Stomach (tissue), 4 donors: ENCODE measurements around the gene CASTOR1.

Experiments
- POLR2AphosphoS5 ChIP-seq, 3 donors: sonication (generic); formaldehyde crosslinking; IDR thresholded peaks; one replicate each; pipeline ENCODE4 v1.6.1; 2016; ENCODE audit warnings: antibody characterized with exemption in 3 of 3
- TF ChIP-seq, protein P1 (sequence below), 7 experiments: fragments of 450-650 bp in 4 of 7; fragments of 200-600 bp in 3 of 7; sonication (generic) in 3 of 7; IDR thresholded peaks; one replicate each; pipeline ENCODE4 v1.5.1; 2016 to 2019; ENCODE audit warnings: antibody characterized with exemption in 7 of 7, control low read depth in 2 of 7, mild to moderate bottlenecking in 1 of 7

DNA sequence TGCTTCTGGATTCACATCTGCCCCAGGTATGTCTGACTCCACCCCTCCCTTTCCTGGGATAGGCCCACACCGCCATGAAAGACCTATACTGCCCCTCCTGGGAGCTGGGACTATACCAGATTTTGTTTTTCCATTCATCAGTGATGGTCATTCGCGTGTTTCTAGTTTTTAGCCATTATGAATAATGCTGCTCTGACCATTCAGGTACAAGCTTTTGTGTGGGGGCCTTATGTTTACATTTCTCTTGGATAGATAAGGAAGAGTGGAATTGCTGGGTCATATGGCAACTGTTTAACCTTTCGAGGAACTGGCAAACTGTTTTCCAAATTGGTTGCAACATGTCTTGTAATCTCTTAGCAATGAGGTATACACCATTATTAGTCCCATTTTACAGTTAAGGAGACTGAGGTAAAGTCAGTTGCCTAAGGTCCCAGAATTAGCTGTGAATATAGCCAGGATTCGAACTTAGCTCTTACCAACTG lies 38.6 kb upstream of the CASTOR1 start:
- TF ChIP-seq POLR2AphosphoS5 (IDR thresholded peaks at IDR 0.05): no peak
- TF ChIP-seq, protein P1, sequence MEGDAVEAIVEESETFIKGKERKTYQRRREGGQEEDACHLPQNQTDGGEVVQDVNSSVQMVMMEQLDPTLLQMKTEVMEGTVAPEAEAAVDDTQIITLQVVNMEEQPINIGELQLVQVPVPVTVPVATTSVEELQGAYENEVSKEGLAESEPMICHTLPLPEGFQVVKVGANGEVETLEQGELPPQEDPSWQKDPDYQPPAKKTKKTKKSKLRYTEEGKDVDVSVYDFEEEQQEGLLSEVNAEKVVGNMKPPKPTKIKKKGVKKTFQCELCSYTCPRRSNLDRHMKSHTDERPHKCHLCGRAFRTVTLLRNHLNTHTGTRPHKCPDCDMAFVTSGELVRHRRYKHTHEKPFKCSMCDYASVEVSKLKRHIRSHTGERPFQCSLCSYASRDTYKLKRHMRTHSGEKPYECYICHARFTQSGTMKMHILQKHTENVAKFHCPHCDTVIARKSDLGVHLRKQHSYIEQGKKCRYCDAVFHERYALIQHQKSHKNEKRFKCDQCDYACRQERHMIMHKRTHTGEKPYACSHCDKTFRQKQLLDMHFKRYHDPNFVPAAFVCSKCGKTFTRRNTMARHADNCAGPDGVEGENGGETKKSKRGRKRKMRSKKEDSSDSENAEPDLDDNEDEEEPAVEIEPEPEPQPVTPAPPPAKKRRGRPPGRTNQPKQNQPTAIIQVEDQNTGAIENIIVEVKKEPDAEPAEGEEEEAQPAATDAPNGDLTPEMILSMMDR (IDR thresholded peaks at IDR 0.05): peak in 1 of 7 experiments; percentile 35
